Cardiac muscle cell (in vitro differentiated cells and primary cell): ENCODE measurements around the gene RDH16. TPM values are rescaled to one million over a fixed set of nuclear protein-coding genes. Genes with fewer than 3 reads are reported as not detected.

ENCODE experiments used
- DNase-seq, 2 donors: peaks; one replicate each; pipeline versions ENCODE4 v3.0.0 to v3.0.0-alpha.2; 2010 to 2017; ENCODE audit warnings: low read depth in 1 of 2, low spot score in 1 of 2
- H3K27ac ChIP-seq: fragments of 200-600 bp; sonication (generic); 2 replicates; pipeline ENCODE4 v1.5.1; 2016
- H3K27me3 ChIP-seq: fragments of 200-600 bp; sonication (generic); 2 replicates; pipeline ENCODE4 v1.6.0; 2016; ENCODE audit warnings: control low read depth
- H3K36me3 ChIP-seq: fragments of 200-600 bp; sonication (generic); 2 replicates; pipeline ENCODE4 v1.5.1; 2016; ENCODE audit warnings: control low read depth
- H3K4me1 ChIP-seq: fragments of 200-600 bp; sonication (generic); 2 replicates; pipeline ENCODE4 v1.8.1; 2017; ENCODE audit warnings: low read depth, mild to moderate bottlenecking, mixed run types
- H3K4me3 ChIP-seq: fragments of 200-600 bp; sonication (generic); 2 replicates; pipeline ENCODE4 v1.5.1; 2016; ENCODE audit warnings: mild to moderate bottlenecking
- H3K9me3 ChIP-seq: fragments of 200-600 bp; sonication (generic); 2 replicates; pipeline ENCODE4 v1.5.1; 2017; ENCODE audit warnings: low read depth, mild to moderate bottlenecking, control low read depth
- polyA plus RNA-seq: library from polyadenylated mRNA; unstranded; fragments of >200 nt; fragmentation: Nextera tagmentation; extraction: Ambion mirVana; gene quantifications from 2 replicates; pipeline ENCODE4 v1.2.1, GENCODE V29; 2016
- total RNA-seq: library from RNA; depleted of rRNA; stranded (reverse); fragments of >200 nt; gene quantifications from 2 replicates; pipeline ENCODE4 v1.2.3, GENCODE V29; 2016
- TF ChIP-seq, protein P1 (sequence below): IDR thresholded peaks from 2 replicates; pipeline ENCODE4 v1.5.1; 2012; ENCODE audit warnings: low read depth, mild to moderate bottlenecking, low read length

Gene RDH16
- total RNA-seq: 0.95 and 2.6 TPM in 2 replicates
- polyA plus RNA-seq: 0.92 and 1.1 TPM in 2 replicates

- no peak within 1 kb of the TSS for H3K4me3 ChIP-seq
- DNase-seq: no peak
- no peak within 1 kb of the TSS for H3K27ac ChIP-seq
- no peaks in the 10 kb centered on the region for H3K4me1 ChIP-seq
- TF ChIP-seq, protein P1, sequence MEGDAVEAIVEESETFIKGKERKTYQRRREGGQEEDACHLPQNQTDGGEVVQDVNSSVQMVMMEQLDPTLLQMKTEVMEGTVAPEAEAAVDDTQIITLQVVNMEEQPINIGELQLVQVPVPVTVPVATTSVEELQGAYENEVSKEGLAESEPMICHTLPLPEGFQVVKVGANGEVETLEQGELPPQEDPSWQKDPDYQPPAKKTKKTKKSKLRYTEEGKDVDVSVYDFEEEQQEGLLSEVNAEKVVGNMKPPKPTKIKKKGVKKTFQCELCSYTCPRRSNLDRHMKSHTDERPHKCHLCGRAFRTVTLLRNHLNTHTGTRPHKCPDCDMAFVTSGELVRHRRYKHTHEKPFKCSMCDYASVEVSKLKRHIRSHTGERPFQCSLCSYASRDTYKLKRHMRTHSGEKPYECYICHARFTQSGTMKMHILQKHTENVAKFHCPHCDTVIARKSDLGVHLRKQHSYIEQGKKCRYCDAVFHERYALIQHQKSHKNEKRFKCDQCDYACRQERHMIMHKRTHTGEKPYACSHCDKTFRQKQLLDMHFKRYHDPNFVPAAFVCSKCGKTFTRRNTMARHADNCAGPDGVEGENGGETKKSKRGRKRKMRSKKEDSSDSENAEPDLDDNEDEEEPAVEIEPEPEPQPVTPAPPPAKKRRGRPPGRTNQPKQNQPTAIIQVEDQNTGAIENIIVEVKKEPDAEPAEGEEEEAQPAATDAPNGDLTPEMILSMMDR: no peak
- no peaks in the 10 kb centered on the region for H3K36me3 ChIP-seq
- no peaks in the 10 kb centered on the region for H3K27me3 ChIP-seq
- H3K9me3 ChIP-seq: no peaks in the 10 kb centered on the region
Measured at GRCh38 chr12:56957229-56958052, at the start of gene RDH16. RDH16 (minus strand) TSS chr12:56957608; CDS start chr12:56957462, 146 bp downstream.

- TF ChIP-seq, protein P1: no peak
- H3K4me3 ChIP-seq: no peak overlapping the region
Measured at GRCh38 chr12:57006809-57007475, 49.5 kb upstream of the RDH16 start.

GRCh38 chr12:57005980-57006808, 48.8 kb upstream of the RDH16 start, which contains the start of gene ZBTB39:
ZBTB39 (minus strand) TSS chr12:57006546; CDS start chr12:57004917, 1,629 bp downstream.
- Histone ChIP-seq H3K27ac (peak within 1 kb of the TSS; percentile 71), H3K4me3 (peak within 1 kb of the TSS; percentile 71), H3K27me3 (no peaks in the 10 kb centered on the region), H3K4me1 (peaks cover 20% of the 10 kb centered on the region), H3K36me3 (peaks cover 9% of the 10 kb centered on the region), H3K9me3 (no peaks in the 10 kb centered on the region)
- peak; percentile 69 to 85 for DNase-seq
- TF ChIP-seq, protein P1: peak; percentile 47

More at GRCh38 chr12:57006809-57007475, 49.5 kb upstream of the RDH16 start:
- Histone ChIP-seq H3K36me3 (peaks cover 9% of the 10 kb centered on the region), H3K4me1 (peaks cover 16% of the 10 kb centered on the region), H3K27ac (no peak overlapping the region), H3K27me3 (no peaks in the 10 kb centered on the region), H3K9me3 (no peaks in the 10 kb centered on the region)
- no peak for DNase-seq

DNA sequence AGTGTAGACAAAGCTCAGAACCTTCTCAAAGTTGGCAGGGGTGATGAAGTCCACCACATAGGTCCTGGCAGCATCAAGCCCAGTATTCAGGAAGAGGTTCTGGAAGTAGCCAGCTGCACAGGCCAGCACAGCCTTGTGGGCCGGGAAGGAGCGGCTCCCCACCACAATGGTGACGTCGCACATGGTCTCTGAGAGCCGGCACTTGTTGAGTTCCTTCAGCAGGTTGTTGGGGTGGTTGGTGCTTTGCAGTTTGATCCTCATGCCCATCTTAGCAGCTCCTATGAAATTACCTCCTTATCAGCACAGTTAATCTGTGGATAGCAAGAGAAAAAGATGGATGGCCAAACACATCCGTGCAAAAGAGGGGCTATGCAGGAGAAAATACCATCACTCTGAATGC, 47.2 kb upstream of the RDH16 start:
- H3K9me3 ChIP-seq: no peaks in the 10 kb centered on the region
- H3K36me3 ChIP-seq: peaks cover 16% of the 10 kb centered on the region
- no peak for DNase-seq
- no peak overlapping the region for H3K27ac ChIP-seq
- TF ChIP-seq, protein P1: no peak
- peaks cover 20% of the 10 kb centered on the region for H3K4me1 ChIP-seq
- H3K4me3 ChIP-seq: no peak overlapping the region
- H3K27me3 ChIP-seq: no peaks in the 10 kb centered on the region

GRCh38 chr12:57003395-57003794, 46.0 kb upstream of the RDH16 start:
- H3K36me3 ChIP-seq: peaks cover 19% of the 10 kb centered on the region

More at GRCh38 chr12:57003395-57003794, 46.0 kb upstream of the RDH16 start:
- H3K27ac ChIP-seq: no peak overlapping the region
- TF ChIP-seq, protein P1: no peak
- no peaks in the 10 kb centered on the region for H3K9me3 ChIP-seq
- H3K27me3 ChIP-seq: no peaks in the 10 kb centered on the region
- no peak overlapping the region for H3K4me3 ChIP-seq
- no peak for DNase-seq
- H3K4me1 ChIP-seq: peaks cover 11% of the 10 kb centered on the region
